ENCODE results near the gene CYB561A3.

The CYB561A3 gene

GRCh38 chr11:61369372-61370348 lies 8.0 kb upstream of the CYB561A3 start:
- no peak for DNase-seq

- no peak for DNase-seq
Observed at GRCh38 chr11:61368646-61369045, 7.0 kb upstream of the CYB561A3 start.

GRCh38 chr11:61367406-61367805 lies 5.7 kb upstream of the CYB561A3 start:
- DNase-seq, result no peak

GRCh38 chr11:61364012-61364675 lies 2.5 kb upstream of the CYB561A3 start:
- no peak for DNase-seq

GRCh38 chr11:61362542-61362875 lies 827 bp upstream of the CYB561A3 start:
- DNase-seq, result no peak

GRCh38 chr11:61361237-61361740 lies 393 bp downstream of the CYB561A3 start:
- no peak for DNase-seq

GRCh38 chr11:61359516-61359915 lies 2.2 kb downstream of the CYB561A3 start:
- DNase-seq, result no peak

- DNase-seq, result no peak
Observed at GRCh38 chr11:61358566-61358965, 3.1 kb downstream of the CYB561A3 start.

- DNase-seq, result no peak
Observed at GRCh38 chr11:61357894-61358239, 3.8 kb downstream of the CYB561A3 start.

- DNase-seq, result no peak
Observed at GRCh38 chr11:61357233-61357893, 4.3 kb downstream of the CYB561A3 start.

GRCh38 chr11:61356706-61357105 lies 5.0 kb downstream of the CYB561A3 start:
- DNase-seq, result no peak

GRCh38 chr11:61354208-61354607 lies 7.5 kb downstream of the CYB561A3 start:
- DNase-seq, result no peak

- no peak for DNase-seq
Observed at GRCh38 chr11:61353131-61354067, 8.3 kb downstream of the CYB561A3 start.

- DNase-seq, result no peak
Observed at GRCh38 chr11:61352038-61352437, 9.6 kb downstream of the CYB561A3 start.

- no peak for DNase-seq
Observed at GRCh38 chr11:61350803-61351202, 10.9 kb downstream of the CYB561A3 start.

GRCh38 chr11:61350336-61350735 lies 11.3 kb downstream of the CYB561A3 start:
- no peak for DNase-seq

- no peak for DNase-seq
Observed at GRCh38 chr11:61349916-61350315, 11.8 kb downstream of the CYB561A3 start.

- no peak for DNase-seq
Observed at GRCh38 chr11:61349189-61349751, 12.4 kb downstream of the CYB561A3 start.

GRCh38 chr11:61347916-61348461 lies 13.7 kb downstream of the CYB561A3 start:
- no peak for DNase-seq

- no peak for DNase-seq
Observed at GRCh38 chr11:61345954-61346843, 15.5 kb downstream of the CYB561A3 start.

- DNase-seq, result no peak
Observed at GRCh38 chr11:61345170-61345610, 16.5 kb downstream of the CYB561A3 start.
